Measurements from ENCODE around the gene ARVCF. TPM values are rescaled to one million over a fixed set of nuclear protein-coding genes. Genes with fewer than 3 reads are reported as not detected.

Gene ARVCF
- total RNA-seq, 1 experiment from 2014 or later = 8.2 TPM

DNA sequence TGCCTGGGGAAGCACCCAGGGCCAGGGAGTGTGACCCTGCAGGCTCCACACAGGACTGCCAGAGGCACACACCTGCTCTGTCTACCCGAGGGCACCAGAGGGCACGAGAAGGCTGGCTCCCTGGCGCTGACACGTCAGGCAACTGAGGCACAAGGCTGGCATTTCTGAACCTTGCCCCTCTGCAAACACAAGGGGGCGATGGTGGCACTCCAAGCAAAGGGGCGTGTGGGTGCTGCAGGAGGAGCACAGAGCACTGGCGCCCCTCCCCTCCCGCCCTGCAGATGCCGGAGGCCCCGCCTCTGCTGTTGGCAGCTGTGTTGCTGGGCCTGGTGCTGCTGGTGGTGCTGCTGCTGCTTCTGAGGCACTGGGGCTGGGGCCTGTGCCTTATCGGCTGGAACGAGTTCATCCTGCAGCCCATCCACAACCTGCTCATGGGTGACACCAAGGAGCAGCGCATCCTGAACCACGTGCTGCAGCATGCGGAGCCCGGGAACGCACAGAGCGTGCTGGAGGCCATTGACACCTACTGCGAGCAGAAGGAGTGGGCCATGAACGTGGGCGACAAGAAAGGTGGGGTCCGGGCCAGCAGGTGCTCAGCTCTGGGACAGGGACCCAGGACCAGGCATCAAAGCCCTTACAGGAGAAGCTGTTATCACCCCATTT lies 54.2 kb downstream of the ARVCF start:
- peaks cover 6% of the 10 kb centered on the region for H3K4me1 ChIP-seq (ENCODE audit: control insufficient read depth, insufficient read depth, low read length)
- intact Hi-C loops (cut with micrococcal nuclease; ENCODE audit: unreplicated experiment) (no loop called here), in situ Hi-C loops (cut with HindIII; ENCODE audit: low pct_unique_long_range_greater_than_20kb, low sequenced_read_pairs) (no loop called here)
- H3K36me3 ChIP-seq (ENCODE audit: control insufficient read depth, insufficient read depth, low read length) = no peaks in the 10 kb centered on the region
- CTCF ChIA-PET = interaction anchor here (0.5 to 0.6 kb wide), 3 partner anchors 14 to 67 kb away, joined by 3 to 4 read pairs (median 3); no protein-coding TSS in a partner anchor
- no peaks in the 10 kb centered on the region for H3K27me3 ChIP-seq (ENCODE audit: control insufficient read depth, insufficient read depth, low read length)
- TF ChIP-seq, protein P1, sequence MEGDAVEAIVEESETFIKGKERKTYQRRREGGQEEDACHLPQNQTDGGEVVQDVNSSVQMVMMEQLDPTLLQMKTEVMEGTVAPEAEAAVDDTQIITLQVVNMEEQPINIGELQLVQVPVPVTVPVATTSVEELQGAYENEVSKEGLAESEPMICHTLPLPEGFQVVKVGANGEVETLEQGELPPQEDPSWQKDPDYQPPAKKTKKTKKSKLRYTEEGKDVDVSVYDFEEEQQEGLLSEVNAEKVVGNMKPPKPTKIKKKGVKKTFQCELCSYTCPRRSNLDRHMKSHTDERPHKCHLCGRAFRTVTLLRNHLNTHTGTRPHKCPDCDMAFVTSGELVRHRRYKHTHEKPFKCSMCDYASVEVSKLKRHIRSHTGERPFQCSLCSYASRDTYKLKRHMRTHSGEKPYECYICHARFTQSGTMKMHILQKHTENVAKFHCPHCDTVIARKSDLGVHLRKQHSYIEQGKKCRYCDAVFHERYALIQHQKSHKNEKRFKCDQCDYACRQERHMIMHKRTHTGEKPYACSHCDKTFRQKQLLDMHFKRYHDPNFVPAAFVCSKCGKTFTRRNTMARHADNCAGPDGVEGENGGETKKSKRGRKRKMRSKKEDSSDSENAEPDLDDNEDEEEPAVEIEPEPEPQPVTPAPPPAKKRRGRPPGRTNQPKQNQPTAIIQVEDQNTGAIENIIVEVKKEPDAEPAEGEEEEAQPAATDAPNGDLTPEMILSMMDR (IDR thresholded peaks at IDR 0.05) = peak; percentile 78
- TF ChIP-seq TCF7L2 (IDR thresholded peaks at IDR 0.05; ENCODE audit: low read depth, low read length) = no peak
- POLR2A ChIA-PET = no interaction called here
- no peak overlapping the region for H3K4me3 ChIP-seq (ENCODE audit: low read depth in 2 of 2, low read length in 2 of 2)
- no peaks in the 10 kb centered on the region for H3K9me3 ChIP-seq (ENCODE audit: control insufficient read depth, insufficient read depth, low read depth, low read length)
- H3K27ac ChIP-seq (ENCODE audit: low read length) = no peak overlapping the region
- BruUV-seq (replicated peaks) = no TSS peak
- DNase-seq (ENCODE audit: low read depth, low spot score) (no peak), ATAC-seq (peak; percentile 75)

GRCh38 chr22:19961868-19962245 lies 54.8 kb downstream of the ARVCF start:
- Histone ChIP-seq H3K27ac (ENCODE audit: low read length) (no peak overlapping the region), H3K4me3 (ENCODE audit: low read depth in 2 of 2, low read length in 2 of 2) (no peak overlapping the region), H3K36me3 (ENCODE audit: control insufficient read depth, insufficient read depth, low read length) (no peaks in the 10 kb centered on the region), H3K27me3 (ENCODE audit: control insufficient read depth, insufficient read depth, low read length) (no peaks in the 10 kb centered on the region), H3K9me3 (ENCODE audit: control insufficient read depth, insufficient read depth, low read depth, low read length) (no peaks in the 10 kb centered on the region), H3K4me1 (ENCODE audit: control insufficient read depth, insufficient read depth, low read length) (peaks cover 6% of the 10 kb centered on the region)
- in situ Hi-C loops (cut with HindIII; ENCODE audit: low pct_unique_long_range_greater_than_20kb, low sequenced_read_pairs) = no loop called here
- POLR2A ChIA-PET = no interaction called here
- TF ChIP-seq SIN3A (IDR thresholded peaks at IDR 0.05; ENCODE audit: borderline replicate concordance, insufficient read depth, low read depth, low read length) (no peak), POLR2AphosphoS5 (IDR thresholded peaks at IDR 0.05; ENCODE audit: low read depth, low read length) (no peak), REST (IDR thresholded peaks at IDR 0.05; ENCODE audit: insufficient read depth in 1 of 2, low read depth in 2 of 2, low read length in 1 of 2) (no peak), TCF7L2 (IDR thresholded peaks at IDR 0.05; ENCODE audit: low read depth, low read length) (no peak)
- TF ChIP-seq, protein P1 (IDR thresholded peaks at IDR 0.05) = no peak
- BruUV-seq (replicated peaks) = no TSS peak
- CTCF ChIA-PET = no interaction called here
- ATAC-seq (peak; percentile 2; the same call in 1 of the 2 replicates), DNase-seq (ENCODE audit: low read depth, low spot score) (no peak)
- intact Hi-C loops (cut with micrococcal nuclease; ENCODE audit: unreplicated experiment) = no loop called here

Data from Panc1 (cell line).